Subcutaneous adipose tissue (tissue), 4 donors: Measurements from ENCODE around the gene TSLP. TPM values are rescaled to one million over a fixed set of nuclear protein-coding genes. Genes with fewer than 3 reads are reported as not detected.

Experiments used
- total RNA-seq, 4 donors: library from RNA; depleted of rRNA; stranded (reverse); fragments of >200 nt; gene quantifications; one replicate each; pipeline ENCODE4 v1.1.0, GENCODE V29; 2016
- TF ChIP-seq, protein P1 (sequence below): fragments of 450-650 bp; IDR thresholded peaks from one replicate; pipeline ENCODE4 v1.5.1; 2016; ENCODE audit warnings: low read depth, mild to moderate bottlenecking, control low read depth, antibody characterized with exemption, moderate library complexity

The TSLP gene
- total RNA-seq, 4 donors from 2014 or later, result 0.75 to 1.8 (median 1.5) TPM

DNA sequence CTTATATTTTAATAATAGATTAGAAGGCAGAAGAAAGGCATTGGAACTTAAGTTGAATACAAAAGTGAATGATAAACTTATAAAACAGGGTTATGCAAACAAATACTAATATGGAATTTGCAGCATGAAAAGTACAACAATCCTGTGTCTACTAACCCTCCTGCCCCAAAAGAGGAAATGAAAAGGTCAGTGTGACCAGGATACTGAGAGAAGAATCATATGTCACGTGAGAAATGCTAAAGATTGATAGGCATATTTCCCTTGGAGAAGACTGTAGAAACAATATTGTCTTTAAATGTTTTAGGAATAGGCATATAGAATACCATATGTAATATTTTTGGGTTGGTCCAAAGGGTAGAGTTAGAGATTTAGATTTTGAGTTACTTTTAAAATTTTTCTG is 24.5 kb downstream of the TSLP start:
- TF ChIP-seq, protein P1, sequence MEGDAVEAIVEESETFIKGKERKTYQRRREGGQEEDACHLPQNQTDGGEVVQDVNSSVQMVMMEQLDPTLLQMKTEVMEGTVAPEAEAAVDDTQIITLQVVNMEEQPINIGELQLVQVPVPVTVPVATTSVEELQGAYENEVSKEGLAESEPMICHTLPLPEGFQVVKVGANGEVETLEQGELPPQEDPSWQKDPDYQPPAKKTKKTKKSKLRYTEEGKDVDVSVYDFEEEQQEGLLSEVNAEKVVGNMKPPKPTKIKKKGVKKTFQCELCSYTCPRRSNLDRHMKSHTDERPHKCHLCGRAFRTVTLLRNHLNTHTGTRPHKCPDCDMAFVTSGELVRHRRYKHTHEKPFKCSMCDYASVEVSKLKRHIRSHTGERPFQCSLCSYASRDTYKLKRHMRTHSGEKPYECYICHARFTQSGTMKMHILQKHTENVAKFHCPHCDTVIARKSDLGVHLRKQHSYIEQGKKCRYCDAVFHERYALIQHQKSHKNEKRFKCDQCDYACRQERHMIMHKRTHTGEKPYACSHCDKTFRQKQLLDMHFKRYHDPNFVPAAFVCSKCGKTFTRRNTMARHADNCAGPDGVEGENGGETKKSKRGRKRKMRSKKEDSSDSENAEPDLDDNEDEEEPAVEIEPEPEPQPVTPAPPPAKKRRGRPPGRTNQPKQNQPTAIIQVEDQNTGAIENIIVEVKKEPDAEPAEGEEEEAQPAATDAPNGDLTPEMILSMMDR, result no peak

DNA sequence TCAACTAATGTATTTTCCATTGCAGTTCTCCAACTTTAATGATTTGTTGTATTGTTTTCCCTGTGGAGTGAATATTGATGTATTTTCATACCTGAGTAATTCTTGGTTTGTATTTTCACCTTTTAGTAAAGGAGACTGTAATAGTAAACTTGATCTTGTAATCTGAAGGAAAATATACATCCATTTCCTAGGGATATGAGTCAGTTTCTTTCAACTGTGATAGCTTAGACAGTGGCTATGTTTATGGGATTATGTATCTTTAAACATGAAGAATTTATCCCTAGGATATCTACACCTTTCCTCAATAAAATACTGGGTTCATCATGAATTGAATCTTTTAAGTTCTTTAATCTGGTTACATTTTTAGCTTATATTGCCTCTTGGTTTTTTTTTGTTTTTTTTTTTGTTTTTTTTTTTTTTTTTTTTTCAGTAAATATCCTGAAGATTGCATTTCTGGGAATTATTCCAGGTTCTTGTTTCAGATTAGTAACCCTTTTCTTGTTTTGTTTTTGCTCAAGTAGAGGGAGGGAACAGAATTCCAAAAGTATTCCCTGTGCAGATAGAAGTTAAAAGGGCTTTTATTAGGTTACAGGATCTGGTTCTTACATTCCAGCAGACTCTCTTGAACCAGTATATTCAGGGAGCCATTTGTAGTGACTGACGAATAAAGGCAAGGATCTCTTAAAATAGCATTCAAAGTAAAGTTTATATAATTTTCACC is 27.7 kb downstream of the TSLP start:
- TF ChIP-seq, protein P1, result no peak

DNA sequence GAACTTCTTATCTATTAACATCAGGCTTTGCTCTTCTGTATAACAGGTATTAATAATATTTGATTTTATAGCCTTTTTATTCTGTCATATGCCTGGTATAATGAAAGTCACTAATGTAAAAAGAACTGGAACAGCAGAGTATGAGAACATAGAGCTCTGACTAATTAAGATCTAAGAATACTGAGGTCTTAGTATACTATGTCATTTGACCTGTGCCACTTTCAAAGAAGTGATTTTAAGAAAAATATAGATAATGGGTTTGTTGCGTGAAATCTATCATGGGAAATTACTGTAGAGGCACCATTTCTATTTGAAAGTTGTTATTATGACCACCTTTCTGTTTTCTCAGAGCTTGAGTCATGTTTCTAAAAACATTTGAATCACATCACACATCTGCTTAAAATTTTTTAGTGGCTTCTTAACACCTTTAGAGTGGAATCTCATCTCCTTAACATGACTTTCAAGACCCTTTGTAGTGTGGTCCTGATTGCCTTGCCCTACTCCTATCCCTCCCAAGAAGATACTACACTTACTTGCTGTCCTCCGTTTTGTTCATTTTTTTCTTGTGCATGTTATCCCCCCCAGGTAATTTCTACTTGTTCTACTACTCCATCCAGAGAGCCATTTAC is 34.9 kb downstream of the TSLP start:
- TF ChIP-seq, protein P1, result no peak

DNA sequence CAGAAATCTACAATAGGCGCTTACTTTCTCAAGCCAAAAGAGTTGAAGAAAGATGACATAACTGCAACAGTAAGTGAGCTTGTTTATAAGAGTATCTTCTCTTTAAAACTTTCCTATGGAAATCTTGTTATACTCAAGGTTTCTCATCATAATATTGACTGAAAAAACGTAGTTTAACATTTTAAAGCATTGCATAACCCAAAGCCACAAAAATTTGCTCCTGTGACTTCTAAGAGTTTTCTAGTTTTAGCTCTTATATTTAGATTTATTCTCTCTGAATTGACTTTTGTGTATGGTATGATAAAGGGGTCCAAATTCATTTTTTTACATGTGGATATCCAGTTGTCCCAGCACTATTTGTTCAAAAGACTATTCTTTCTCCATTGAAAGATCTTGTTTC is 35.9 kb downstream of the TSLP start:
- TF ChIP-seq, protein P1, result no peak

DNA sequence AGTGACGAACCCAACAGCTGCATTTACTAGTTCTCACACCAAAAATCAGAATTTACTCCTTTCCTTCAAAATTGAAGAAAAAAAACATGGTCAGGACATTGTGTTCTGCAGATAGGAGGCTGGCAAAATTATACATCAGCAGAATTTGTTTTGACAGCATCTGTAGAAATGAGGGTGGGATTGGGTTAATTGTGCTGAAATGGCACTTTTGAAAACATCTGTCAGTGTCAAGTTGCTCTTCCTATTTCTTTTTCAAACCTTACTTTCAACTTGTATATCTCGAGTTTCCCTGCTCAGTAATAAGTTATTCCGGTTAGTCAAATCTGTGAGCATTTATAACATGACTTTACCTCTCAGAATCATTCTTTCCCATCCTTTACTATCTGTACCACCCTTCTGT is 40.4 kb downstream of the TSLP start:
- TF ChIP-seq, protein P1, result no peak

DNA sequence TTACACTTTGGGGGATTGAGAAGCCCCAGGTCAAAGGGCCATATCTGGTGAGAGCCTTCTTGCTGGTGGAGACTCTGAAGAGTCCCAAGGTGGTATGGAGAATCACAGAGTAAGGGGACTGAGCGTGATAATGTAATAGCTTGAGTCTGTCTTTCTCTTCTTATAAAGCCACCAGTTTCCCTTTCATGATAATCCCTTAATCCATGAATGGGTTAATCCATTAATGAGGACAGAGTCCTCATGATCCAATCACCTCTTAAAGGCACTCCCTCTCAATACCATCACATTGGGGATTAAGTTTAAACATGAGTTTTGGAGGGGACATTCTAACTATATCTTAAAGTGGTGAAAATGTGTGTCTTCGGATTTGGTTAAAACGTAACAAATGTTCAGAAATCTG is 42.2 kb downstream of the TSLP start:
- TF ChIP-seq, protein P1, result no peak

DNA sequence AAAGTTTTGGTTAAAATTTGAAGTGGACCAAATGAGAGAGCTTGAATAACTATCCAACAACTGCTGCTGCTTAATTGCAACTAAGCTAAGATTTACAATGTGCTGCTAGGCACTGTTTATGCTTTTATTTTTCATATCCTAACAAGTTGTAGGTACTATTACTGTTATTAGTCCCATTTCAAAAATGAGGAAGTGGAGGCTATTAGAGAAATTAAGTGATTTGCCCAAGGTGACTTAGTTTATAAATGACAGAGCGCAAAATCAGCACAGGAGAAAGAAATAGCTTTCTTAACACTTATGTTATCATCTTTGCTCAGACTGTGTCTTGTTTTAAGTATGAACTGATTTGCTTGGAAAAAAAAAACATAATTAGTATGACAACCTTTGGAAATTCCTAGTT is 43.7 kb downstream of the TSLP start:
- TF ChIP-seq, protein P1, result no peak
